Osteoblast (primary cell): ENCODE results near the gene MYT1. TPM values are rescaled to one million over a fixed set of nuclear protein-coding genes. Genes with fewer than 3 reads are reported as not detected.

Experiments
- DNase-seq: peaks from one replicate; pipeline ENCODE4 v3.0.0; 2011; ENCODE audit warnings: low spot score, mixed read lengths; ENCODE audit not compliant: insufficient read length; ENCODE audit errors: missing footprints
- H2AFZ ChIP-seq: 2 replicates; pipeline ENCODE4 v1.6.0; 2011; ENCODE audit warnings: mild to moderate bottlenecking, low read length
- H3K27ac ChIP-seq: 2 replicates; pipeline ENCODE4 v1.5.1; 2011; ENCODE audit warnings: mild to moderate bottlenecking, low read depth, low read length, moderate library complexity
- H3K27me3 ChIP-seq: 2 replicates; pipeline ENCODE4 v1.6.0; 2012; ENCODE audit warnings: mild to moderate bottlenecking, control low read depth, inconsistent platforms, low read length, moderate library complexity; ENCODE audit not compliant: insufficient read depth
- H3K36me3 ChIP-seq: 2 replicates; pipeline ENCODE4 v1.5.1; 2011; ENCODE audit warnings: mild to moderate bottlenecking, low read length, control low read depth, moderate library complexity; ENCODE audit not compliant: insufficient read depth
- H3K4me1 ChIP-seq: 2 replicates; pipeline ENCODE4 v1.5.1; 2011; ENCODE audit warnings: mild to moderate bottlenecking, low read length, control low read depth, moderate library complexity; ENCODE audit not compliant: insufficient read depth
- H3K4me2 ChIP-seq: 2 replicates; pipeline ENCODE4 v1.6.0; 2011; ENCODE audit warnings: mild to moderate bottlenecking, low read length; ENCODE audit not compliant: insufficient read depth
- H3K4me3 ChIP-seq: fragments of 200-600 bp; sonication (generic); 3 replicates; pipeline ENCODE4 v1.5.1; 2012; ENCODE audit warnings: mild to moderate bottlenecking, low read length, inconsistent platforms; ENCODE audit not compliant: insufficient read depth
- H3K79me2 ChIP-seq: 2 replicates; pipeline ENCODE4 v1.6.0; 2012; ENCODE audit warnings: mild to moderate bottlenecking, low read length, control low read depth, inconsistent platforms; ENCODE audit not compliant: insufficient read depth
- H3K9me3 ChIP-seq: 2 replicates; pipeline ENCODE4 v1.5.1; 2011; ENCODE audit warnings: low read depth, low read length, control low read depth
- H4K20me1 ChIP-seq: 2 replicates; pipeline ENCODE4 v1.6.0; 2012; ENCODE audit warnings: mild to moderate bottlenecking, low read length, control low read depth; ENCODE audit not compliant: insufficient read depth
- CTCF ChIP-seq: IDR thresholded peaks from 2 replicates; pipeline ENCODE4 v1.5.1; 2011; ENCODE audit warnings: mild to moderate bottlenecking, low read depth, low read length, moderate library complexity; ENCODE audit errors: extremely low read depth
- total RNA-seq: library from RNA; depleted of rRNA; stranded (reverse); fragments of >200 nt; gene quantifications from 2 replicates; pipeline ENCODE4 v1.2.3, GENCODE V29; 2012

Gene MYT1
- total RNA-seq, 1 donor = not detected

GRCh38 chr20:64191002-64191401 lies 26.8 kb downstream of the MYT1 start:
- TF ChIP-seq CTCF = no peak
- H3K4me3 ChIP-seq = no peak overlapping the region
- H3K4me1 ChIP-seq = no peaks in the 10 kb centered on the region
- no peak overlapping the region for H3K4me2 ChIP-seq
- H3K9me3 ChIP-seq = no peaks in the 10 kb centered on the region
- H2AFZ ChIP-seq = no peak overlapping the region
- no peaks in the 10 kb centered on the region for H4K20me1 ChIP-seq
- no peaks in the 10 kb centered on the region for H3K79me2 ChIP-seq
- H3K27ac ChIP-seq = no peak overlapping the region
- H3K36me3 ChIP-seq = no peaks in the 10 kb centered on the region
- H3K27me3 ChIP-seq = peaks cover 4% of the 10 kb centered on the region
- no peak for DNase-seq

- peaks cover 8% of the 10 kb centered on the region for H3K27me3 ChIP-seq
- H4K20me1 ChIP-seq = no peaks in the 10 kb centered on the region
These were observed 28.2 kb downstream of the MYT1 start for GRCh38 chr20:64192406-64192805.

GRCh38 chr20:64193058-64193457 lies 28.8 kb downstream of the MYT1 start:
- H3K36me3 ChIP-seq = no peaks in the 10 kb centered on the region
- no peaks in the 10 kb centered on the region for H4K20me1 ChIP-seq
- DNase-seq = no peak
- H3K79me2 ChIP-seq = no peaks in the 10 kb centered on the region
- no peaks in the 10 kb centered on the region for H3K9me3 ChIP-seq
- no peak overlapping the region for H2AFZ ChIP-seq
- H3K4me1 ChIP-seq = no peaks in the 10 kb centered on the region
- peaks cover 11% of the 10 kb centered on the region for H3K27me3 ChIP-seq
- TF ChIP-seq CTCF = no peak
- H3K27ac ChIP-seq = no peak overlapping the region
- H3K4me2 ChIP-seq = no peak overlapping the region
- H3K4me3 ChIP-seq = no peak overlapping the region

More at GRCh38 chr20:64192406-64192805, 28.2 kb downstream of the MYT1 start:
- DNase-seq = no peak
- no peaks in the 10 kb centered on the region for H3K36me3 ChIP-seq
- no peak overlapping the region for H3K4me3 ChIP-seq
- H3K79me2 ChIP-seq = no peaks in the 10 kb centered on the region
- H3K4me1 ChIP-seq = no peaks in the 10 kb centered on the region
- no peak overlapping the region for H2AFZ ChIP-seq
- no peak overlapping the region for H3K4me2 ChIP-seq
- H3K27ac ChIP-seq = no peak overlapping the region
- no peak for TF ChIP-seq CTCF
- H3K9me3 ChIP-seq = no peaks in the 10 kb centered on the region

GRCh38 chr20:64194269-64194668 lies 30.0 kb downstream of the MYT1 start:
- peaks cover 15% of the 10 kb centered on the region for H3K27me3 ChIP-seq
- no peaks in the 10 kb centered on the region for H3K4me1 ChIP-seq
- H3K27ac ChIP-seq = no peak overlapping the region
- H3K36me3 ChIP-seq = no peaks in the 10 kb centered on the region
- H4K20me1 ChIP-seq = no peaks in the 10 kb centered on the region
- no peaks in the 10 kb centered on the region for H3K9me3 ChIP-seq
- no peak for DNase-seq
- H2AFZ ChIP-seq = no peak overlapping the region
- TF ChIP-seq CTCF = no peak
- H3K4me2 ChIP-seq = no peak overlapping the region
- H3K79me2 ChIP-seq = no peaks in the 10 kb centered on the region
- no peak overlapping the region for H3K4me3 ChIP-seq
